Fibroblast of lung (primary cell): ENCODE results near the gene SIPA1L3. TPM values are rescaled to one million over a fixed set of nuclear protein-coding genes. Genes with fewer than 3 reads are reported as not detected.
A peak's percentile ranks its signal among the peaks of the same experiment; 100 is the strongest.

Experiments used
- DNase-seq, 2 donors: peaks; one replicate each; pipeline versions ENCODE4 v3.0.0 to v3.0.0-alpha.2; 2010; ENCODE audit warnings: low read depth in 2 of 2
- H2AFZ ChIP-seq: 2 replicates; pipeline ENCODE4 v1.5.1; 2012; ENCODE audit warnings: low read length, control low read depth, inconsistent platforms
- H3K27ac ChIP-seq: 2 replicates; pipeline ENCODE4 v1.5.1; 2011; ENCODE audit warnings: low read length, control low read depth; ENCODE audit not compliant: insufficient read depth
- H3K27me3 ChIP-seq: 2 replicates; pipeline ENCODE4 v1.5.1; 2011; ENCODE audit warnings: mild to moderate bottlenecking, low read length; ENCODE audit not compliant: control insufficient read depth, insufficient read depth
- H3K36me3 ChIP-seq: 2 replicates; pipeline ENCODE4 v1.5.1; 2011; ENCODE audit warnings: low read length; ENCODE audit not compliant: control insufficient read depth, insufficient read depth
- H3K4me1 ChIP-seq: 2 replicates; pipeline ENCODE4 v1.5.1; 2011; ENCODE audit warnings: low read length; ENCODE audit not compliant: control insufficient read depth, insufficient read depth; ENCODE audit errors: extremely low read depth
- H3K4me2 ChIP-seq: 2 replicates; pipeline ENCODE4 v1.5.1; 2011; ENCODE audit warnings: low read length, control low read depth; ENCODE audit not compliant: insufficient read depth; ENCODE audit errors: extremely low read depth
- H3K4me3 ChIP-seq, 4 experiments: fragments of 200-600 bp in 1 of 4; sonication (generic) in 1 of 4; replicated peaks in 1 of 4; 2 replicates each; pipeline ENCODE4 v1.5.1; 2011 to 2016; ENCODE audit warnings: low read length in 4 of 4, low read depth in 3 of 4, mild to moderate bottlenecking in 3 of 4, control low read depth in 2 of 4, inconsistent platforms in 1 of 4, mixed read lengths in 1 of 4; ENCODE audit not compliant: insufficient read depth in 1 of 4; ENCODE audit errors: control extremely low read depth in 1 of 4
- H3K79me2 ChIP-seq: 2 replicates; pipeline ENCODE4 v1.5.1; 2012; ENCODE audit warnings: mild to moderate bottlenecking, low read length, inconsistent platforms; ENCODE audit not compliant: control insufficient read depth, insufficient read depth
- H3K9ac ChIP-seq: 2 replicates; pipeline ENCODE4 v1.5.1; 2011; ENCODE audit warnings: mild to moderate bottlenecking, low read length, control low read depth; ENCODE audit not compliant: insufficient read depth
- H3K9me3 ChIP-seq: 2 replicates; pipeline ENCODE4 v1.5.1; 2012; ENCODE audit warnings: low read depth, low read length; ENCODE audit not compliant: control insufficient read depth, insufficient read depth
- H4K20me1 ChIP-seq: 2 replicates; pipeline ENCODE4 v1.5.1; 2011; ENCODE audit warnings: low read length; ENCODE audit not compliant: control insufficient read depth, insufficient read depth; ENCODE audit errors: extremely low read depth
- CTCF ChIP-seq, 2 donors: IDR thresholded peaks in 1 of 2; conservative IDR thresholded peaks in 1 of 2; 1 replicate in 1 of 2; 2 replicates in 1 of 2; pipeline ENCODE4 v1.5.1; 2011 to 2012; ENCODE audit warnings: low read length in 2 of 2, control low read depth in 1 of 2, inconsistent platforms in 1 of 2, low read depth in 1 of 2, mild to moderate bottlenecking in 1 of 2
- EZH2 ChIP-seq: IDR thresholded peaks from 2 replicates; pipeline ENCODE4 v1.5.1; 2012; ENCODE audit warnings: low read length, control low read depth, mild to moderate bottlenecking; ENCODE audit errors: missing control alignments
- polyA plus RNA-seq, 2 donors: library from polyadenylated mRNA; depleted of rRNA in 1 of 2; stranded (reverse) in 1 of 2; unstranded in 1 of 2; fragments of >200 nt; gene quantifications; 2 replicates each; pipeline ENCODE4 v1.2.1, GENCODE V29; 2011 to 2012; ENCODE audit warnings: missing spikeins in 1 of 2
- total RNA-seq: library from RNA; depleted of rRNA; stranded (reverse); fragments of >200 nt; gene quantifications from 2 replicates; pipeline ENCODE4 v1.2.1, GENCODE V29; 2014

SIPA1L3 gene
- total and polyA plus RNA-seq, 2 donors (not counting 1 experiment from before 2014, with no cell fraction given): 3.7 to 10.1 TPM

- TF ChIP-seq EZH2: no peak
- no peak for TF ChIP-seq CTCF (conservative IDR thresholded peaks at IDR 0.05 in 1 of 2, IDR thresholded peaks at IDR 0.05 in 1 of 2; ENCODE audit: low read depth in 1 of 2, low read length in 2 of 2)
- Histone ChIP-seq H3K9ac (no peak overlapping the region), H3K4me3 (no peak overlapping the region), H3K4me2 (no peak overlapping the region), H2AFZ (no peak overlapping the region), H3K79me2 (no peaks in the 10 kb centered on the region), H3K36me3 (no peaks in the 10 kb centered on the region), H3K27me3 (no peaks in the 10 kb centered on the region), H4K20me1 (no peaks in the 10 kb centered on the region), H3K9me3 (no peaks in the 10 kb centered on the region), H3K4me1 (no peaks in the 10 kb centered on the region), H3K27ac (no peak overlapping the region)
- no peak for DNase-seq
These were observed 225.8 kb downstream of the SIPA1L3 start for GRCh38 chr19:38132781-38133180.

GRCh38 chr19:38133319-38133718 lies 226.3 kb downstream of the SIPA1L3 start:
- H3K27ac ChIP-seq: no peak overlapping the region
- H4K20me1 ChIP-seq: no peaks in the 10 kb centered on the region
- no peak overlapping the region for H3K4me3 ChIP-seq
- H3K36me3 ChIP-seq: no peaks in the 10 kb centered on the region
- no peak for TF ChIP-seq CTCF (conservative IDR thresholded peaks at IDR 0.05 in 1 of 2, IDR thresholded peaks at IDR 0.05 in 1 of 2; ENCODE audit: low read depth in 1 of 2, low read length in 2 of 2)
- no peak for TF ChIP-seq EZH2
- no peaks in the 10 kb centered on the region for H3K9me3 ChIP-seq
- no peaks in the 10 kb centered on the region for H3K27me3 ChIP-seq
- no peak overlapping the region for H3K9ac ChIP-seq
- H3K79me2 ChIP-seq: no peaks in the 10 kb centered on the region
- DNase-seq: no peak
- no peaks in the 10 kb centered on the region for H3K4me1 ChIP-seq
- H3K4me2 ChIP-seq: no peak overlapping the region
- no peak overlapping the region for H2AFZ ChIP-seq

GRCh38 chr19:38134540-38135149 lies 227.6 kb downstream of the SIPA1L3 start:
- no peaks in the 10 kb centered on the region for H3K9me3 ChIP-seq
- DNase-seq: peak in 1 of 2 donors; percentile 55
- H2AFZ ChIP-seq: no peak overlapping the region
- peak; percentile 52 to 74 for TF ChIP-seq CTCF (conservative IDR thresholded peaks at IDR 0.05 in 1 of 2, IDR thresholded peaks at IDR 0.05 in 1 of 2; ENCODE audit: low read depth in 1 of 2, low read length in 2 of 2)
- no peak for TF ChIP-seq EZH2
- no peak overlapping the region for H3K9ac ChIP-seq
- no peaks in the 10 kb centered on the region for H3K79me2 ChIP-seq
- no peak overlapping the region for H3K4me2 ChIP-seq
- H3K4me1 ChIP-seq: no peaks in the 10 kb centered on the region
- H4K20me1 ChIP-seq: no peaks in the 10 kb centered on the region
- no peak overlapping the region for H3K27ac ChIP-seq
- H3K36me3 ChIP-seq: no peaks in the 10 kb centered on the region
- H3K4me3 ChIP-seq: no peak overlapping the region
- no peaks in the 10 kb centered on the region for H3K27me3 ChIP-seq
